Ecto neural progenitor cell (in vitro differentiated cells): ENCODE results near the gene GPER1.
A peak's percentile ranks its signal among the peaks of the same experiment; 100 is the strongest.
"Not testable (repeated sequence)": the region's sequence is repeated elsewhere in the genome, so short reads cannot be mapped to it uniquely, and the experiment has no call there.

Experiments used
- DNase-seq: peaks from one replicate; pipeline ENCODE4 v3.0.0-alpha.2; 2018; ENCODE audit warnings: low spot score

Gene GPER1

GRCh38 chr7:1120791-1121190 lies 32.9 kb downstream of the GPER1 start:
- no peak for DNase-seq

GRCh38 chr7:1121476-1121875 lies 33.6 kb downstream of the GPER1 start:
- no peak for DNase-seq

GRCh38 chr7:1121886-1122831 lies 34.2 kb downstream of the GPER1 start:
- no peak for DNase-seq

GRCh38 chr7:1122832-1123501 lies 35.1 kb downstream of the GPER1 start:
- no peak for DNase-seq

GRCh38 chr7:1123715-1124114 lies 35.8 kb downstream of the GPER1 start:
- DNase-seq, result peak; percentile 89

GRCh38 chr7:1124164-1124563 lies 36.3 kb downstream of the GPER1 start:
- no peak for DNase-seq

- no peak for DNase-seq
Measured at GRCh38 chr7:1124816-1125602, 37.1 kb downstream of the GPER1 start.

- DNase-seq, result no peak
Measured at GRCh38 chr7:1125603-1125969, 37.7 kb downstream of the GPER1 start.

GRCh38 chr7:1127001-1127400 lies 39.1 kb downstream of the GPER1 start:
- DNase-seq, result no peak

GRCh38 chr7:1129431-1129830 lies 41.5 kb downstream of the GPER1 start:
- no peak for DNase-seq

GRCh38 chr7:1130021-1130990 lies 42.4 kb downstream of the GPER1 start:
- DNase-seq, result no peak

- no peak for DNase-seq
Measured at GRCh38 chr7:1131471-1132265, 43.8 kb downstream of the GPER1 start.

- DNase-seq, result no peak
Measured at GRCh38 chr7:1134951-1135350, 47.0 kb downstream of the GPER1 start.

- DNase-seq, result no peak
Measured at GRCh38 chr7:1136841-1137516, 49.1 kb downstream of the GPER1 start.

GRCh38 chr7:1137517-1138167 lies 49.7 kb downstream of the GPER1 start:
- no peak for DNase-seq

- DNase-seq, result no peak
Measured at GRCh38 chr7:1140476-1141104, 52.7 kb downstream of the GPER1 start.

GRCh38 chr7:1141651-1142050 lies 53.7 kb downstream of the GPER1 start:
- DNase-seq, result no peak

GRCh38 chr7:1142051-1142635 lies 54.2 kb downstream of the GPER1 start:
- DNase-seq, result no peak

- DNase-seq, result not testable (repeated sequence)
Measured at GRCh38 chr7:1143031-1143430, 55.1 kb downstream of the GPER1 start.
